Lower leg skin (tissue), 3 donors: ENCODE data around the gene TBC1D24.

Experiments
- CTCF ChIP-seq, 3 donors: fragments of 450-650 bp; IDR thresholded peaks; one replicate each; pipeline ENCODE4 v1.5.1; 2016; ENCODE audit warnings: antibody characterized with exemption in 3 of 3, mild to moderate bottlenecking in 3 of 3, moderate library complexity in 2 of 3
- POLR2A ChIP-seq, 2 donors: fragments of 450-650 bp; IDR thresholded peaks; one replicate each; pipeline ENCODE4 v1.6.1; 2016 to 2017; ENCODE audit warnings: antibody characterized with exemption in 2 of 2, mild to moderate bottlenecking in 1 of 2, moderate library complexity in 1 of 2

- no peak for TF ChIP-seq CTCF (IDR thresholded peaks at IDR 0.05)
- TF ChIP-seq POLR2A (IDR thresholded peaks at IDR 0.05), result no peak
Measured at GRCh38 chr16:2530629-2531318, 55.8 kb downstream of the TBC1D24 start.
